ENCODE results near the gene ZNF418. TPM values are rescaled to one million over a fixed set of nuclear protein-coding genes. Genes with fewer than 3 reads are reported as not detected.
"Not testable (repeated sequence)": the region's sequence is repeated elsewhere in the genome, so short reads cannot be mapped to it uniquely, and the experiment has no call there.

ZNF418 gene
- 1 to 10 TPM in 1 of 3 donors, under 1 TPM in 2; 0.79 to 2.2 (median 0.94) TPM for polyA plus RNA-seq

GRCh38 chr19:57934820-57935665 lies at the start of gene ZNF418:
ZNF418 (minus strand) TSS chr19:57935402; CDS start chr19:57933822, 1,580 bp downstream.
- no peak within 1 kb of the TSS for H3K27ac ChIP-seq (ENCODE audit: low read depth, low read length)
- WGBS, 3 donors = 1 to 4% (median 4%) methylated on average over 54 of the region's 54 CpGs

GRCh38 chr19:57978586-57979289 lies 43.5 kb upstream of the ZNF418 start:
- WGBS, 3 donors = 94 to 100% (median 98%) methylated on average over 3 of the region's 3 CpGs

GRCh38 chr19:57974434-57974833 lies 39.2 kb upstream of the ZNF418 start, which contains the start of gene C19orf18:
C19orf18 (minus strand) TSS chr19:57974534; CDS start chr19:57974432, 102 bp downstream.
- no peak within 1 kb of the TSS for H3K27ac ChIP-seq (ENCODE audit: low read depth, low read length)
- 93 to 96% (median 93%) methylated on average over 4 of the region's 4 CpGs for WGBS, 3 donors

More at GRCh38 chr19:57978586-57979289, 43.5 kb upstream of the ZNF418 start:
- H3K27ac ChIP-seq (ENCODE audit: low read depth, low read length) = no peak overlapping the region

GRCh38 chr19:57964761-57965160 lies 29.6 kb upstream of the ZNF418 start:
- WGBS, 3 donors = 82 to 92% (median 91%) methylated on average over 8 of the region's 8 CpGs
- H3K27ac ChIP-seq (ENCODE audit: low read depth, low read length) = no peak overlapping the region

- 78 to 85% (median 83%) methylated on average over 1 of the region's 1 CpG for WGBS, 3 donors
- no peak overlapping the region for H3K27ac ChIP-seq (ENCODE audit: low read depth, low read length)
Observed at GRCh38 chr19:57961785-57962184, 26.6 kb upstream of the ZNF418 start.

GRCh38 chr19:57954996-57955395 lies 19.8 kb upstream of the ZNF418 start:
- no peak overlapping the region for H3K27ac ChIP-seq (ENCODE audit: low read depth, low read length)
- WGBS, 3 donors = 78 to 93% (median 87%) methylated on average over 4 of the region's 4 CpGs

- 88 to 92% (median 92%) methylated on average over 12 of the region's 12 CpGs for WGBS, 3 donors
- no peak overlapping the region for H3K27ac ChIP-seq (ENCODE audit: low read depth, low read length)
Observed at GRCh38 chr19:57949702-57950101, 14.5 kb upstream of the ZNF418 start.

GRCh38 chr19:57949296-57949695 lies 14.1 kb upstream of the ZNF418 start:
- no peak overlapping the region for H3K27ac ChIP-seq (ENCODE audit: low read depth, low read length)
- WGBS, 3 donors = 91 to 95% (median 95%) methylated on average over 24 of the region's 24 CpGs

GRCh38 chr19:57947419-57948134 lies 12.4 kb upstream of the ZNF418 start, which contains the start of gene ZNF256:
ZNF256 (minus strand) TSS chr19:57947706; CDS start chr19:57947474, 232 bp downstream.
- 6 to 7% (median 7%) methylated on average over 49 to 54 of the region's 54 CpGs for WGBS, 3 donors
- H3K27ac ChIP-seq (ENCODE audit: low read depth, low read length) = peak within 1 kb of the TSS; percentile 69

GRCh38 chr19:57947088-57947418 lies 11.9 kb upstream of the ZNF418 start:
- 0 to 2% (median 0%) methylated on average over 12 to 18 of the region's 18 CpGs for WGBS, 3 donors
- peak overlapping the region; percentile 69 for H3K27ac ChIP-seq (ENCODE audit: low read depth, low read length)

- no peak overlapping the region for H3K27ac ChIP-seq (ENCODE audit: low read depth, low read length)
- WGBS, 3 donors = 49 to 69% (median 52%) methylated on average over 2 of the region's 2 CpGs
Observed at GRCh38 chr19:57946316-57946715, 11.1 kb upstream of the ZNF418 start.

- WGBS, 3 donors = 96 to 99% (median 99%) methylated on average over 3 of the region's 3 CpGs
- no peak overlapping the region for H3K27ac ChIP-seq (ENCODE audit: low read depth, low read length)
Observed at GRCh38 chr19:57941593-57941992, 6.4 kb upstream of the ZNF418 start.

GRCh38 chr19:57935731-57936130 lies 529 bp upstream of the ZNF418 start:
- WGBS, 3 donors = 84 to 90% (median 90%) methylated on average over 12 of the region's 12 CpGs
- H3K27ac ChIP-seq (ENCODE audit: low read depth, low read length) = no peak overlapping the region

- H3K27ac ChIP-seq (ENCODE audit: low read depth, low read length) = no peak overlapping the region
- WGBS, 3 donors = 96 to 99% (median 97%) methylated on average over 4 of the region's 4 CpGs
Observed at GRCh38 chr19:57927587-57927986, 7.6 kb downstream of the ZNF418 start.

- WGBS, 3 donors = 0% methylated on average over 41 to 51 of the region's 51 CpGs
- not testable (repeated sequence) for H3K27ac ChIP-seq (ENCODE audit: low read depth, low read length)
Observed at GRCh38 chr19:57916168-57916995, 18.8 kb downstream of the ZNF418 start, which contains the start of gene ZNF417. ZNF417 (minus strand) TSS chr19:57916592; CDS start chr19:57916411, 181 bp downstream.

GRCh38 chr19:57914531-57914930 lies 20.7 kb downstream of the ZNF418 start:
- 67 to 93% (median 92%) methylated on average over 3 of the region's 3 CpGs for WGBS, 3 donors
- H3K27ac ChIP-seq (ENCODE audit: low read depth, low read length) = no peak overlapping the region

- H3K27ac ChIP-seq (ENCODE audit: low read depth, low read length) = no peak overlapping the region
- WGBS, 3 donors = 79 to 94% (median 94%) methylated on average over 3 of the region's 3 CpGs
Observed at GRCh38 chr19:57907394-57907793, 27.8 kb downstream of the ZNF418 start.

- no peak overlapping the region for H3K27ac ChIP-seq (ENCODE audit: low read depth, low read length)
- WGBS, 3 donors = 87 to 96% (median 88%) methylated on average over 6 of the region's 6 CpGs
Observed at GRCh38 chr19:57905258-57905657, 29.9 kb downstream of the ZNF418 start.

Measured in adipose tissue (tissue), 3 donors.